Measurements from ENCODE around the gene CDKN2AIPNL. TPM values are rescaled to one million over a fixed set of nuclear protein-coding genes. Genes with fewer than 3 reads are reported as not detected.

CDKN2AIPNL gene, protein sequence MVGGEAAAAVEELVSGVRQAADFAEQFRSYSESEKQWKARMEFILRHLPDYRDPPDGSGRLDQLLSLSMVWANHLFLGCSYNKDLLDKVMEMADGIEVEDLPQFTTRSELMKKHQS
- total RNA-seq: 13.1 and 33.2 TPM in 2 replicates

DNA sequence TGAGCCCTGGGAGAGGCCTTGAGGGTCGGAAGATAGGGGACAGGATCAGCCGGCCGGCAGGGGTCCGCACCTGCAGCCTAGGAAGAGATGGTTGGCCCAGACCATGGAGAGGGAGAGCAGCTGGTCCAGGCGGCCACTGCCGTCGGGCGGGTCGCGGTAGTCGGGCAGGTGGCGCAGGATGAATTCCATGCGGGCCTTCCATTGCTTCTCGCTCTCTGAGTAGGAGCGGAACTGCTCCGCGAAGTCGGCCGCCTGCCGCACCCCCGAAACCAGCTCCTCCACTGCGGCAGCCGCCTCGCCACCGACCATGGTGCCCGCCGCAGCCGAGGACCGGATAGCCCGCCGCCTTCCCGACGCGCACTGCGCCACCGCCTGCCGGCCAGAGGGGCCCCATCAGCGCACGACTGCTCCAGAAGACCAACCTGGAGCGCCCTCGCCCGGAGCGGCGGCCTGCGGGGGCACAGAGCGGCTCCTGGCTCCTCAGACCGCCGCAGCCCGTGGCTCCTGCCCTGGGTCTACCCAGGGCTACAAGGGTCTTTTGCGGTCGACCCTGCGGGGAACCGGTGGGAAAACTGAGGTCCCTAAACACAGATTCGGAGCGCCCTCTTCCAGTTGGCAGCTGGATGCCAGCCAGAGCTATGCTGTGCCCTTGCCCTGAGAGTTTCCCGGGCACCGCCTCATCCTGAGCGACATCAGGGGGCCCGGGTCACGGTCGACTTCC lies at the start of gene CDKN2AIPNL:
Gene CDKN2AIPNL, minus strand, starts transcription at position 336 of the 721 bp plus-strand sequence. Its CDS starts 27 bp downstream, at position 309.
- DNase-seq (ENCODE audit: low read depth): peak; percentile 55

DNA sequence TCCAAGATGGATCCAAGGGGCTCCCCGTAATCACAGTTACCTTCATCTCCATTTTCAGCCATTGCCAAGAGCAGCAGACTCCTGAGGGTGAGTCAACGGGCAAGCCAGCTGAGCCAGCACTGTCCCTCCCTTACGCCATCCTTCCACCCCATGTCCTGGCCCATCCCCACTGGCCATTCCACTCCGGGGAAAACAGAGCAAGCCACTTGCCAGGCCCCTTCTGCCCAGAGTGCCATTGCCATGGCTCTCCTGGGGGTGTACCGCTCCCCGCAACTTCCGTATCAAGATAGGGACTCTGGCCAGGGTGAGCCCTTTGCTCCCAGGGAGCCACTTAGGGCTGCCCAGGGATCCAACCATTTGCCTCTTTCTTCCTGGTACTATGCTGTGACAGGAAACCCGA lies 48.9 kb upstream of the CDKN2AIPNL start:
- no peak for DNase-seq (ENCODE audit: low read depth)

GRCh38 chr5:134459491-134459890 lies 47.8 kb upstream of the CDKN2AIPNL start:
- no peak for DNase-seq (ENCODE audit: low read depth)

DNA sequence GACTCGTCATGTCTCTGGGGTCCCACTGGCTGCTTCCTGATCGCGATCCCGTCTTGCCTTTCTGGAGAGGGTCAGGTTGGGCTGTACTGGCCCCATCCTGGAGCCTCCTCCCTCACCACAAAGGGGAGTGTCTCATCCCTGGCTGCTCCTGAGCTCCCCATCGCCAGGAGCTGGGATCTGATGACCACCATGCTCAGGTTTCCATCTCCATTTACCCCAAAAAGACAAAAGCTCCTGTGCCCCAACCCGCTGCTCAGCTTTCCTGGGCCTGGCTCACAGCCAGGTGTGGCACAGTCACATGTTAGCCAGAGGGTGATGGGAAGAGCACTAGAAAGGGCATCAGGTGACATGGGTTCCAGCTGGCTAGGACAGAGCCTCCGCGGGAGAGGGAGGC lies 47.3 kb upstream of the CDKN2AIPNL start:
- no peak for DNase-seq (ENCODE audit: low read depth)

DNA sequence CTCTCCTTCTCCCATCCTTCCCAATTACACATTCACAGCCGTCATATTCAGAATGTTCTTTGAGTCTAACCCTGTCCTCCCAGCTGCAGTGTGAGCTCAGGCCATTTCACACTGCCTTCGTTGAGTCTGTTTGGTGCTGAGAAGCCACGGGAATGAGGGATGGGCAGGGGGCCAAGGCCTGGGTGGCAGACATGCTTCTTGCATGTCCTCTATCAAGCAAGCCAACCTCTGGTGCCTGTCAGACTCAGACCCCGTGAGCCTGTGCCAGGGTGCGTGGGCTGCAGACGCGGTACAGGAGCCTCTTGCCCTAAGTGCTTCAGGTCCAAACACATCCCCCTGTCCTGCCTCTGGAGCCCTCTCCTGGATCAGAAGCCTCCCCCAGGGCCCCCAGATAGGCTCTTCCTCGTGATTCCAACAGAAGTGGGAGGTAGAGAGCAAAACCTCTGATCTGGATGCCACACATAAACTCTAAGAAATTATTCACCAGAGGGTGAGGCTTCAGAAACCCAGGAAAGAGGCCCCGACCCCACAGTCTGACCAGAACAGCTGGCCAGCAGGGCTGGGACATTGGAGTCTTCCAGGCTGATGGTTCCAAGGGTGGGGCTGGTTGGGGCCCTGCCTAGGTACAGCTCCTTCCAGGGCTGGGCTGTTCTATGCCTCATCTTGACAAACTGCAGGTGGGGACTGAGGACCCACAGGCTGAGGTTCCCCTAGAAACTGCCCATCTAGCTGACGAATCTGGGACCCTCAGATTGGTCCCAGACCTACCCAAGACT lies 46.7 kb upstream of the CDKN2AIPNL start:
- DNase-seq (ENCODE audit: low read depth): peak; percentile 57

DNA sequence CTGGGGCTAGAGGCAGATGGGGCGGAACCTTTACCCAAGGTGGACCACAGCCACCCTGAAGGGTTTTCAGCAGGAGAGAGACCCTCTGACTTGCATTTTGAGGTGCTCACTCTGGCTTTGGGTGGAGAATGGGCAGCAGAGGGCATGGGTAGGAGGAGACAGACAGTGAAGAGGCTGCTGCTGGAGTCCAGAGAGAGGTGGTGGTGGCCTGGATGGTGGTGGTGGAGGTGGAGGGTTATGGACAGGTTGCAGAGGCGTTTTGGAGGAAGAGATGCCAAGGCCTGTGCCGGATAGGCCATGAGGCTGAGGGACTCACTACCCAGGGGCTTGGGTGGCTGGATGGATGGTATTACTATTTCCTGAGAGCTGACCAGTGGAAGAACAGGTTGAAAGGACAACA lies 46.1 kb upstream of the CDKN2AIPNL start:
- DNase-seq (ENCODE audit: low read depth): no peak

DNA sequence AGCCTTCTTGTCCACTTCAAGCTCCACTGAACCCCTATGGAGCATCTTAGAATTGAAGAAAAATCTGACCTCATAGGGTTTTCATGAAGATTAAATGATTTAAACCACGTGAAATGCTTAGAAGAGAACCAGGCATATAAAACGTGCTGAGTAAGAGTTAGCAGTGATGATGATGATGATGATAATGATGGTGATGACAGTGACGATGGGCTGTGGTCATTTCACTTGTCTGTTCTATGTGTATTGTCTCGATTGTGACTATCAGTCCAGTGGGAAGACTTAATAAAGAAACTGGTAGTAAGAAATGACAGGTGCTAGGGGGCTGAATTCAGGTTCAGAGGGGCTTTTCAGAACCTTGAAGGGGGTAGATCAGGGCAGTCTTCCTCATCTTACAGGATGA lies 45.1 kb upstream of the CDKN2AIPNL start:
- no peak for DNase-seq (ENCODE audit: low read depth)

- DNase-seq (ENCODE audit: low read depth): no peak
Measured at GRCh38 chr5:134455466-134455865, 43.8 kb upstream of the CDKN2AIPNL start.

DNA sequence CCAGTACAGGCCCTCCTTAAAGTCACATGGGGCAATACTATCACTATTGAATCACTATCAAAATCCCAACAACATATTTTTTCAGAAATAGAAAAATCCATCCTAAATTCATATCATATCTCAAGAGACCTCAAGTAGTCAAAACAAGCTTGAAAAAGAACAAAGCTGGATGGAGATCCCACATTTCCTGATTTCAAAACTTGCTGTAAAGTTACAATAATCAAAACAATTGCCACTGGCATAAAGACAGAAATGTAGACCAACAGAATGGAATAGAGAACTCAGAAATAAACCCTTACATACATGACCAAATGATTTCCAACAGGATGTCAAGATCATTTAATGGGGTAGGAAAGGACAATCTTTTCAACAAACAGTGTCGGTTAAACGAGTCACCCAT lies 41.3 kb upstream of the CDKN2AIPNL start:
- DNase-seq (ENCODE audit: low read depth): no peak

- peak; percentile 81 for DNase-seq (ENCODE audit: low read depth)
Measured at GRCh38 chr5:134451936-134452505, 40.3 kb upstream of the CDKN2AIPNL start.

- DNase-seq (ENCODE audit: low read depth): no peak
Measured at GRCh38 chr5:134451225-134451935, 39.7 kb upstream of the CDKN2AIPNL start.

GRCh38 chr5:134450374-134450773 lies 38.7 kb upstream of the CDKN2AIPNL start:
- no peak for DNase-seq (ENCODE audit: low read depth)

GRCh38 chr5:134449167-134449566 lies 37.5 kb upstream of the CDKN2AIPNL start:
- DNase-seq (ENCODE audit: low read depth): no peak

- no peak for DNase-seq (ENCODE audit: low read depth)
Measured at GRCh38 chr5:134447815-134448520, 36.3 kb upstream of the CDKN2AIPNL start.

DNA sequence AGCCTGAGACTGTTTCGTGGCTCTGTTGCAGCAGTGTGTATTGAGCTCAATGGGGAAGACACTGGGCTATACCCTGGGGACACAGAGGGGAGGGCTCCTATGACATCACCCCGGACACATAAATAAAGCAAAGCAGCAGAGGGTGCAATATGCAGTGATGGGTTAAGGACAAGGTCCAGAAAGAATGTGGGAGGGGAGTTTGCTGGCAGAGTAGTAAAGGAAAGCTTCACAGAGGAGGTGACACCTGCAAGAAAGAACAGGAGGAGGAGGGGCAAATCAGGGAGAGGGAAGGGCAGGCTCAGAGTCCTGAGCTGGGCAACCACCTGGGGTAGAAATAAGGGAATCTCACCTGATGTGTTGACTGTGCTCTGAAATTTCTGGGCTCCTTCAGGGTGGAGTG lies 35.3 kb upstream of the CDKN2AIPNL start:
- no peak for DNase-seq (ENCODE audit: low read depth)

GRCh38 chr5:134445856-134446818 lies 34.5 kb upstream of the CDKN2AIPNL start:
- peak; percentile 67 for DNase-seq (ENCODE audit: low read depth)

DNA sequence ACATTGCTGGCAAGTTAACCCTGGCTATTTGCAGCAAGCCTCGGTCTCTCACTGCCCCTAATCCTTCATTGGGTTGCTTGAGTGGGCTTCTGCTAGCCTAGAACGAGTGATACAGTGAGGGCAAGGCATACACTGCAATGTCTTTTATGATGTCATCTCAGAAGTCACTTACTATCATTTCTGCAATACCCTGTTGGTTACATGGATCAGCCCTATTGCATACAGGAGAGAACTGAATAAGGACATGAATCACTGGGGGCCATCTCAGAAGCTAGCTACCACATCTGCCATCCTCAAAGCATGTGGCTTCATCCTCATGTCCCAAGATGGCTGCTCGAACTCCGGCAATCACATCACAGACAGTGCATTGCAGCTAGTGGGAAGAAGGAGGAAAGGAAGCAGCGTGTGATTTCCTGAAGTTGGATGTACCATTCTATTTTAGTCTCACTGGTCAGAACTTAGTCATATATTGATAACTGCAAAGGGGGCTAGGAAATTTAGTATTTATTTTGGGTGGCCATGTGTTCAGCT lies 33.3 kb upstream of the CDKN2AIPNL start:
- DNase-seq (ENCODE audit: low read depth): no peak

DNA sequence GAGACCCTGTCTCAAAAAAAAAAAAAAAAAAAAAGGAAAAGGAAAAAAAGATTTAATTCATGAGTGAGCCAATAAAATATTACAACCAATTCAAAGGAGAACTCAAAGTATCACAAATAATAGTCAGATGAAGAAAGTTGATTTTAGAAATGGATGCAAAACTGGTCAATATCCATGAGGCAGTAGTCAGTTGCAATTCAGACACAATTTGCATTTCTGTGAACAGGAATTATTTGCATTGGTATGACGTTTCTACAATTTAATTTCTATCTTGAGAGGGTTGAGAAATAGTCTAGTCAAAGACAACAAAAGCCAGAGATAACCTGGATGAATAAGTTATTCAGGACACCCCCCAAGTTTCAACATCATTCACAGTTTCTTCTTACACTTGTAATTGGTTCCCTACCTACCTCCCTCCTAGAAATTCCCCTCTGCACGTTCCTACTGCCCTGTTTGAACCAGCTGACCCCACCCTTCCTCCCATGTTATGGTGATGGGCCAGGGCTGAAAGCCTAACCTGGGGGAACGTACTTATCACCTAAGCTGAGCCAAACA lies 28.6 kb upstream of the CDKN2AIPNL start:
- no peak for DNase-seq (ENCODE audit: low read depth)

- DNase-seq (ENCODE audit: low read depth): peak; percentile 95
Measured at GRCh38 chr5:134439210-134439654, 27.6 kb upstream of the CDKN2AIPNL start.
